HK-2 (cell line): Measurements from ENCODE around the gene NET1.

Experiments used
- DNase-seq: peaks from one replicate; pipeline ENCODE4 v3.0.0-alpha.2; 2018; ENCODE audit not compliant: unreplicated experiment

The NET1 gene

DNA sequence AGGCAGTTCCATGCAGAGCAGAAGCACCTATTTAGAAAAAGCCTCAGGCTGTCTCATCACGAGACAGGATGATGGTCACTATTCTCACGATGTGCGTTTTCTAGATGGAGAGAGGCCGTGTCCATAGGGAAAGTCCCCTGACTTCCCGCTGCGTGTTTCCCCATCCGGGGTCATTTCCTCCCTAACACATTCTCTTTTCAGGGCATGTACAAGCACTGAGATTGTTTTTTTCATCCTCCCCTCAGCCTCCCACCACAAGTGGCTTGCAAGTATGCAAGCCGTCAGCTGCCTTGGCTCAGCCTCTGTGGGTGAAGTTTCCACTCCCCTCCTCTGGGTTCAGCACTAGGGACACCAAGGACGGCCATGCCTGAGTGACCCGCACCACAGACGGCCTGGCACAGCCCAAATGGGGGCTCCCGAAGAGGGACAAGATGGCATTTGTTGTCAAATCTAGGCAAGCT is 89.7 kb downstream of the NET1 start:
- DNase-seq: no peak

DNA sequence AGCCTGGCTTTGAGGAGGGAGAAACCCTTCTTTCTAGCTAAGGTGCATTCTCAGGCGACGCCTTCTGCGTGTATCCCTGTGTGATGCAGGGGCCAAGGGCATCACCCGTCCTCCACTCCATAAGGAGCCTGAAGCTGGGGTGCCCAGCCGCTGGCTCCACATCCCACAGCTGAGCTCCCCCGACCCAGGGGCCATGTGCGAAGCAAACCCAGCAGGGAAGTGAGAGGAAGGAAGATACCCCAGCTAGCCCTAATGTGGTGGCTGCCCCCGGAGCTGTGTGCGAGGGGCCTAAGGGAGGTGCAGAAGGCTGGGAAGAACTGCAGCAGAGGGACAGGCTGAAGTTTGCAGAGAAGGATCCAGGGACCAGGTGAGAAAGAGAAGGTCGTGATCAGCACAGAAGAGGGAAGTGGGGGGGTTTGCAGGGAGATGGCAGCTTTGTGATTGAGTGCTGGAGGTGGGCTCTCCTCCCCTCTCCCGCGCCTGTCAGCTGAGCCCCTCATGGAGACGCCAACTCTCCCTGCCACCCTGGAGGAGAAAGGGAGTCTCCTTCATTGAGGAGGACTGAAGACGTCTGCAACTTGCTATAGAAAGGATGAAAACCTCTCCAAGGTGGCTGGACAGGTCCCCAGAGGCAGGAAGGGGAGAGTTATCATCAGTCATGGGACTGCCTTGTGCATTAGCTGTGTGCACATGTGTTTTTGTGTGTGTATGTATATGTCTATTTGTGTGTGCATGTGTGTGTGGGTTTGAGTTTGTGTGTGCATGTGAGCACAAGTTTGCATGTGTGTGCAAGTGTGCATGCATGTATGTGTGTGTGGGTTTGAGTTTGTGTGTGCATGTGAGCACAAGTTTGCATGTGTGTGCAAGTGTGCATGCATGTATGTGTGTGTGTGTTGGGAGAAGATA is 90.5 kb downstream of the NET1 start:
- no peak for DNase-seq

DNA sequence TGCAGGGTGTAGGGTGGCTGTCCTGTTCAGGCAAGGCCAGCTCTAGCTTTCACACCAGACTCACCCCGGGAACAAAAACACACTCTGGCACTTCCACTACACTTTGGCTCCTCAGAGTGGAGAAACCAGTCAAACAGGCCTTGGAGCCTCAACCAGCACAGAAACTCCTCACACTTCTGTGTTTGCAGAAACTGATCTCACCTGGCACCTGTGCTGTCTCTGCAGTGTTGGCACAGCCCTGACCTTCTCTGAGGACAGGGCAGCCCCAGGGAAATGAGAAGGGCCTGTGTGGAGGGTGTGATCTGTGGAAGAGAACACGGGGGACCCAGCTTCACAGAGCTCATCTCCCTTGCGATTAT is 91.1 kb downstream of the NET1 start:
- DNase-seq: no peak

DNA sequence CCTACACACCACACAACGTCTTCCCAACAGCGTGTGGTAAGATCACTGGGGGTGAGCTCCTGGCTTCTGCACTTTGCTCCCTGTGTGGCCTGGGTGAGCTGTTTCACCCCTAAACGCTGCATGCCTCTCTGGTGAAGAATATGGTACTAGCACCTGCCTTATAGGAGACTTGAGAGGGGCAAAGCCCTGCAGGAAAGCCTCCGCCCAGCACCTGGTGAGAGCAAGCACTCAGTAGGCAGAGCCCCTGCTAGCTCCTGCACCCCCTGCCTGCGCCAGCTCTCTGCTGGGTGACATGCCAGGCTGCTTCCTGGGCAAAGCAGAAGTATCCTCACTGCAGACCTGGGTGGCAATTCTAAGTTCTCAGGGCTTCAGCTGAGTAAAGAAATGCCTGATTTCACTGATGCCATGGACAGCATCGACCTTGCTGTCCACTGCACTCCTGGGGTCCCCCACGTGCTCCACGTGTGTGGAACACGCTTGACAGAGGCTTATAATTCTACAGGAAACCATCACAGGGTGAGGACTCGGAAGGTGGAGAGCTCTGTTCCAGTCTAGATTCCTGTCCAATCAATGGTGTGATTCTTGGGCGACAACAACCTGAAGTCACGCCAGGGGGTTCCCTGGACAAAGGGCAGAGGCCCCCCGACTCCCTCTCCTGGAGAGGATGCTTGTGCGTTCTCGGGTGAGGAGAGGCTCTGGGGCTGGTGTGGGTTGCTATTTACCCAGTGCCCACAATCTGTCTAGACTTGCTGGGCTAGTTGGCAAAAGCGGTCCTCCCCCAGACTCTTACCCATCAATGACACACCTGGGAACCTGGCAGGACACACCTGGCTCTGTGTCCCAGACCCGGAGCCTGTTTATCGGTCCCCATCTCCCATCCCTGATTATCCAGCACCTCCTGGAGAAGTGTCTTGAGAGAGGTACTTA is 92.1 kb downstream of the NET1 start:
- no peak for DNase-seq

DNA sequence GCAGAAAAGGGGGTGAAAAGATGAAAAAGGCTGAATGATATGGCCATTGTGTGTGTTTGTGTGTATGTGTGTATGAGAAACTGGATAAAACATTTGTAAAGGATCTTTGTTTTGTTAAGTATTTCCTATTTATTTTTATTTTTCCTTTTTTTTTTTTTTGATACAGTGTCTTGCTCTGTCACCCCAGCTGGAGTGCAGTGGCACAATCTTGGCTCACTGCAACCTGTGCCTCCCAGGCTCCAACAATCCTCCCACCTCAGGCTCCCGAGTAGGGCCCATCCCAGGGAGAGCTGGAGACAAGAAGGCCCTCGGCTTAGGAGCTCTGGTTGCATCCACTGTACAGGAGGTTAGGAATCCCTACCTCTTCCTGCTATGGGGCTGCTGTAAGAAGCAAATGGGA is 93.9 kb downstream of the NET1 start:
- no peak for DNase-seq

DNA sequence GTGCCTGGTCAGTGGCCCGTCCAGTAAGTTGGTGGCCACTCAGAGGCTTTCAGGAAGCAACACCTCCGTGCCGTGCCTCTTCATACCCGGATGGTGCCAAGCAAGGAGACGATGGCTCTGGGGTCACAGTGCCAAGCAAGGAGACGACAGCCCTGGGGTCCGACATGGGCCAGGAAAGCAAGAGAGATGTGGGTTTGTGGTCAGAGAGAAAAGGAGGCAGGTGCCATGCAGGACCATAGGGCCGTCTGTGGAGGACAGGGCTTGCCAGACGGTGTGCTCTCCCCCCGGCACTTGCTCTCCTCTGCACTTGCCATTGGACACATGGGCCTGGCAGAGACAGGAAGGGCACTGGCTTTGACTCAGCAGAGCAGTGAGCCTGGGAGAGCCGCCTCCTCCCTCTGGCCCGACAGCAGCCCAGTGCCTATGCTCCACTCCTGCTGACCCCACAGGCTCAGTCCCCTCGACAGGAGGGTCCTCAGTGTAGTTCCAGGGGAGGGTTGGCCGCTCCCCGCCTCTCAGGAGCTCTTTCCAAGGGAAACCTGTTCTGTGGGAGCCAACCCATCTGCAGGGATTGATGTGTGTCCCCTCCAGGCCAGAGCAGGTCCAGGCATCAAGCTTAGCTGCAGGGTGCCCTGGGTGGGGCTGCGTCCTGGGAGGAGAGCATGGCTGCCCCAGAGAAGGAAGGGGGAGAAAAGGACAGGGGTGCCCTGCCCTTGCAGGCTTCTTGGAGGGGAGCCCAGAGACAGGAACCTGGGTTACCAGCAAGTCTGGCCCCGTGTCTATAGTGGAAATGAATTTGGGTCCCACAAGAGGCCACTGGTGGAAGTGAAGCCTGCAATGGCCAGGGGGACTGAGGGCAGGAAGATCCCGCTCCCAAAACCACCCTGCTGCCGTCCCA is 94.6 kb downstream of the NET1 start:
- DNase-seq: no peak

DNA sequence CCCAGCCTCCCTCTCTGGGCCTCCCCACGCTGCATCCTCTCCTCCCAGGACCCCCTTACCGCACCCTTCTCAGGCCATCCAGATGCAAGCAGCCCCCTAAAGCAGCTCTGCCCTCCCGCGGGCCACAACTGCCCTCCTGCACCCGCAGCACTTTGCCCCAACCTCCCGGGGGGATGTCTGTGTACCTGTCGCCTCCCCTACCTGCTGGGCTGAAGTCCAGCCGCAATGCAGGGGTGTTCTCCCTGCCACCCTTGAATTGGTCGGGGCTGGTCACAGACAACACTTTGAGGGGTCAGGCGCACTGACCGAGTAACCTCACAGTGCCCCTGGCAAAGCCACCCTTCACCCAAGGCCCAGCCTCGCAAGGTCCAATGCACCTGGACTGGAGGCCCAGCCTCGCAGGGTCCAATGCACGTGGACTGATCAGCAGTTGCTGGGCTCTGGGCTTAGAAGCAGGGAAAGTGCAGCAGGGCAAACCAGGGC is 95.3 kb downstream of the NET1 start:
- DNase-seq: no peak

DNA sequence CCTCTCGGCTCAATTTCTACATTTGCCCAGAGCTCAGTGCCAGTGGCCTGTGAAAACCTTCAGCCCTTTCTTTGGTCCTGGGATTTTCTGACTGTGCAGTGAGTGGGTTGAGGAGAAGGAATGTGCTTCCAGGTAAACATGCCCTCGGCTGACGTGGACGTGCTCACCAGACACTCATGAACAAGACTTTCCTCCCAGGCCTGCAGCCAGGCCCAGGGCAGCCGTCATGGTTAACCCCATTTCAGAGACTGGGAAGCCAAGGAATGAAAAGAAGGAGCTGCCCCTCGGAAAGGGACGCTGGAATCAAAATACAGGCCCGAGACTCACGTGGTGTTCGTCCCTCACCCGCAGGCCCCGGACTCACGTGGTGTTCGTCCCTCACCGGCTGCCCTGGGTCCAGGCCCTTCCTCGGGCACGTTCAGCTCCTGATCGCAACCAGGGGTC is 95.8 kb downstream of the NET1 start:
- no peak for DNase-seq
